ENCODE measurements around the gene PEX11B.

GRCh38 chr1:145951526-145951925 is 33.0 kb upstream of the PEX11B start:
- TF ChIP-seq GATA2 (IDR thresholded peaks at IDR 0.05; ENCODE audit: low read depth, low read length) (no peak), GATA3 (IDR thresholded peaks at IDR 0.05; ENCODE audit: low read depth, low read length) (no peak)
